NB4 (cell line): ENCODE measurements around the gene GPR82.
"Not testable (repeated sequence)": the region's sequence is repeated elsewhere in the genome, so short reads cannot be mapped to it uniquely, and the experiment has no call there.

Experiments used
- DNase-seq: peaks from one replicate; pipeline ENCODE4 v3.0.0; 2010; ENCODE audit warnings: low read depth
- H3K4me3 ChIP-seq: one replicate; pipeline ENCODE4 v1.5.1; 2011; ENCODE audit warnings: mild to moderate bottlenecking, low read depth, low read length, moderate library complexity
- CTCF ChIP-seq: IDR thresholded peaks from one replicate; pipeline ENCODE4 v1.5.1; 2012; ENCODE audit warnings: low read depth, low read length
- MAX ChIP-seq: IDR thresholded peaks from 2 replicates; pipeline ENCODE4 v1.6.1; 2011; ENCODE audit warnings: low read depth, low read length
- MYC ChIP-seq: IDR thresholded peaks from 2 replicates; pipeline ENCODE4 v1.6.1; 2011; ENCODE audit warnings: low read depth, low read length
- POLR2A ChIP-seq: IDR thresholded peaks from 2 replicates; pipeline ENCODE4 v1.6.1; 2011; ENCODE audit warnings: mild to moderate bottlenecking; ENCODE audit not compliant: insufficient read length; ENCODE audit errors: extremely low read depth

The GPR82 gene

GRCh38 chrX:41723826-41724225 lies at the start of gene GPR82:
Gene GPR82, plus strand, starts transcription at chrX:41724181. Its CDS starts 2,846 bp downstream, at chrX:41727027.
- peak; percentile 25 for DNase-seq
- no peak within 1 kb of the TSS for H3K4me3 ChIP-seq
- TF ChIP-seq MYC, result no peak

GRCh38 chrX:41676361-41676760 lies 47.6 kb upstream of the GPR82 start:
- H3K4me3 ChIP-seq, DNase-seq: not testable (repeated sequence)

GRCh38 chrX:41677183-41678060 lies 46.6 kb upstream of the GPR82 start:
- no peak for DNase-seq
- H3K4me3 ChIP-seq, result no peak overlapping the region
- TF ChIP-seq MYC, result no peak
- no peak for TF ChIP-seq POLR2A
- no peak for TF ChIP-seq MAX
- TF ChIP-seq CTCF, result no peak

- no peak for DNase-seq
- TF ChIP-seq MYC (no peak), POLR2A (no peak), CTCF (no peak), MAX (no peak)
- H3K4me3 ChIP-seq, result no peak overlapping the region
Observed at GRCh38 chrX:41684138-41684537, 39.8 kb upstream of the GPR82 start.

GRCh38 chrX:41684940-41685339 lies 39.0 kb upstream of the GPR82 start:
- DNase-seq, result no peak
- no peak for TF ChIP-seq MAX
- no peak overlapping the region for H3K4me3 ChIP-seq

GRCh38 chrX:41686788-41687187 lies 37.2 kb upstream of the GPR82 start:
- no peak for TF ChIP-seq POLR2A
- no peak for TF ChIP-seq CTCF
- no peak for TF ChIP-seq MYC
- TF ChIP-seq MAX, result no peak
- no peak overlapping the region for H3K4me3 ChIP-seq
- DNase-seq, result peak; percentile 15

GRCh38 chrX:41688156-41688555 lies 35.8 kb upstream of the GPR82 start:
- DNase-seq, result peak; percentile 5
- TF ChIP-seq MAX (no peak), CTCF (no peak), MYC (no peak), POLR2A (no peak)
- no peak overlapping the region for H3K4me3 ChIP-seq
